Stimulated activated CD4-positive, alpha-beta T cell treated with anti-CD3 and anti-CD28 coated beads, TNF-alpha, amount 100 ng/mL, for 48 hours (primary cell): ENCODE results near the gene BLID.

Experiments
- DNase-seq, 3 donors: peaks; one replicate each; pipeline ENCODE4 v3.0.0-alpha.2; 2020; ENCODE audit warnings: low read depth in 3 of 3

The BLID gene, protein sequence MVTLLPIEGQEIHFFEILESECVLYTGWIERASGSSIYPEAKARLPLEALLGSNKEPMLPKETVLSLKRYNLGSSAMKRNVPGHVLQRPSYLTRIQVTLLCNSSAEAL

DNA sequence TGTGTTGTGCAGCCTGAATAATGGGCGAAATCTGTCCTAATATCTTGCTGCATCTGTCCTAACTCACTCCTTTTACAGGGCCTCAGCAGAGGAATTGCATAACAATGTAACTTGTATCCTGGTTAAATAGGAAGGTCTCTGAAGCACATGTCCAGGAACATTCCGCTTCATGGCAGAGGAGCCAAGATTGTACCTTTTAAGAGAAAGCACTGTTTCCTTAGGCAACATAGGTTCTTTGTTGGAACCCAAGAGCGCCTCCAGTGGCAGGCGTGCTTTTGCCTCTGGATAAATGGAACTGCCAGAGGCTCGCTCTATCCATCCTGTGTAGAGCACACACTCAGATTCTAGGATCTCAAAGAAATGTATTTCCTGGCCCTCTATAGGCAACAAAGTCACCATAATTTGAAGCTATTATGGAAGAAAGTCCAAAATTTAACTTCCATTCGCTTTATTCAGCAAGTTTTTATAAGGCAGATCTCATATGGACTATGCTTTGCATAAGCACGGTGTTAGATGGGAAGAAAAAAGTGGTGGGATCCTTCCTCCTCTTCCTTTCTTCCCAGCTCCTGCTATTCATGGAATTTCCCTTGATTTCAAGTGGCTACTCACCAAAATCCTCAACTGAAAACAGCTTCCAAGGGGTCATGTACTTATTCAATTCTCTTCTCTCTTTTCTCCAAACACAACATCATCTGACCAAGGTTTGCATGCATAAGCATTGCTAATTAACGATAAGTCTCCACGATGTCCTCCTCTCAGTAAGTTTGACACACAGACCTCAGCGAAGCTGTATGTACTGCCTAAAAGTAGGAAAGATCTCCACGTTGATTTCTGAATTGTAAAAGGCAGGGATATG lies at the start of gene BLID:
Gene BLID, minus strand, starts transcription at position 692 of the 856 bp plus-strand sequence. Its CDS starts 293 bp downstream, at position 399.
- no peak for DNase-seq

DNA sequence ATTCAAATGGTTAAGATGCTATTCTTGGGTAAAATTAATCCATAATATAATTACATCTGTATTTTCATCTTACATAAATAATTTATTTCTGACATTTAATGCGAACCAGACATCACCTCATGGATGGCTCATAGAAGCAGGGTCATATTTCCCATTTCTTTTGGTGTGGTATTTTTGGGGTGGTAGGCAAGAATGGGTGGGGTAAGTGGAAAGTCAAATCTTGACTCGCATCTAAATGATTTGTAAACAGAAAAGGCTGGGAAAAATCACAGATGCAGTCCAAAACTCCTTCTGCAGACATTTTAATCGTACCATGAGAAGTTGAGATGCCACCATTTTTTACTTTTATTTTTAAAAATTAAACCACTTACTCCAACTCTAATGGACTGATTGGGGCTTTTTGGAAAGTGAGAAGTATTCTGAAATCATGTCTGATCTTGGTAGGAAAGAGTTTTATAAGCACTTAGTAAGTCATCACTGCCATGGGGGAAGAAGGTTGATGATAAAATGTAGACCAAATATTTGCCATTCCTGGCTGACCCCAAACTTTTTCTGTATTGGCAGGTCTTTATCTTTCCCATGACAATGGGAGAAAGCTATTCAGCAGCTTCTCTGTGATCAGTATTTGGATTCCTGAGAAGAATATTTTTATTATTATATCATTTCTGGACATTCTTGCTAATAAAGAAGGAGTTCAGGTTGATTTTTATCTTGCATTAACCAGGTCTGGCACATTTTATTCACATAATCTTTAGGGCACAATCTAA lies 47.2 kb upstream of the BLID start:
- no peak for DNase-seq

DNA sequence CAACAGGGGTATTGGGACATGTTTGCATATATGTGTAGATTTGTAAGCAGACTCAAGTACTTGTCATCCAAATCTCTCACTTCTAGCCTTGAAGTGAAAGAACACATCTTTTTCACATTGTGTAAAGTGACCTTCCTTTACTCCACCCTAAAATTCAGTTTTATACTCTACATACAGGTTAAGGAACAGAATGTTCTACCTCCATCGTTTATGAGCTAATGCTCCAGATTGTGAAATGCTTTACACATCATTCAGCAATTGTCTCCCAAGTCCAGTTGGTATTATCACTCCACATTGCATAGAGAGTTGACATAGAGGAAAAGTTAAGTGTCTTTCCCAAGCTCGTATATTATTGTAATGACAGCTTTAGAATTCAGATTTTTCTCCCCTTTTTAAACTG lies 46.1 kb upstream of the BLID start:
- DNase-seq = no peak

DNA sequence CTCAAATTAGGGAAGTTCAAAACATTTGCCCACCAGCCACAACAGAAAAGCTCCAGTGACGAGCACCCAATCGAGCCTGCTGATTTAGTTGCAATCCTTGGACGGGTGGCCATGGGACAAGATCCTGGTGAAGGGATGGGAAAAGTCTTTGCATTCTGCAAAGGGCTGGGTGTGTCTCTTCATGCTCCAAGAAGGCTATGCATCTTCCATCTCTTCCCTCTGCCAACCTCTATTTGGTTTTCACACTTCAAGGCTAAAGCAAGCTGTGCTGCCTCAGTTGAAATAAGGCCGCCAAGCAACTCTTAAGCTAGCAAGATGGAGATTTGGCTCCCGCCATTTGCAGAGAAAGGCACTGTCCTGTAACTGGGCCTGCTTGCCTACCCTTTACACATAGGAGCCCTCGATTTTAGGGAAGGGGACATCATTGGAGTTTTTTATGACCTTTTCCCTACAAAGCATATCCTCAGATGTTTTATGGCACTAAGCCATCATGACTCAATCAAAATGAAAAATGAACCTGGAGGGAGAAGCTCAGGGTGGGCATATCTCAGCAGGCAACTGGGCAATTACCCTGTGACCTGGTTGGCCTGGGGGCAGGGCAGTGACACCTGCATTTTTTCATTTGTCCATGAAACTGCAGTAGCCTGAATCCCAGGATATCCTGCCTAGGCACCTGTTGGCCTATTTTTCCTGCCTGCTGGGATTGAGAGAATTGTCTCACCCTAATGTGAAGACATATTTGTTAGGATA lies 45.0 kb upstream of the BLID start:
- DNase-seq = no peak

DNA sequence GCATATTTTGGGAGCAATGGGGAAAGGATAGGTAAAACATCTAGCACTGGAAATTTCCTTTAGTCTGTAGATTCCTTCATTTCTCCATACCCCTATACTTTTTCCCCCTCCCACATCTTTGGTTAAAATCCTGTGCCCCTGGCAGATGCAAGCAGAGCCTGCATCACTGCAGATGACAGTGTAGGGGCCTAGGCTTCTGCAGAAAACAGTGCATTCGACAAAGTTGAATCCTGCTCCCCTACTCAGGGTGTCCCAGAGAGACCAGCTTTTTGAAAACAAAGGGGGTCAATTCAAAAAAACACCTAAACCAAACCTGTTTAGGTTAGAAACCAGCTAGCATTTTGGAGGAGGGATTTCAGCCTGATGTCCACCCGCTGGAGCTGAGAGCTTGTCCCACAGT lies 43.8 kb upstream of the BLID start:
- DNase-seq = no peak

DNA sequence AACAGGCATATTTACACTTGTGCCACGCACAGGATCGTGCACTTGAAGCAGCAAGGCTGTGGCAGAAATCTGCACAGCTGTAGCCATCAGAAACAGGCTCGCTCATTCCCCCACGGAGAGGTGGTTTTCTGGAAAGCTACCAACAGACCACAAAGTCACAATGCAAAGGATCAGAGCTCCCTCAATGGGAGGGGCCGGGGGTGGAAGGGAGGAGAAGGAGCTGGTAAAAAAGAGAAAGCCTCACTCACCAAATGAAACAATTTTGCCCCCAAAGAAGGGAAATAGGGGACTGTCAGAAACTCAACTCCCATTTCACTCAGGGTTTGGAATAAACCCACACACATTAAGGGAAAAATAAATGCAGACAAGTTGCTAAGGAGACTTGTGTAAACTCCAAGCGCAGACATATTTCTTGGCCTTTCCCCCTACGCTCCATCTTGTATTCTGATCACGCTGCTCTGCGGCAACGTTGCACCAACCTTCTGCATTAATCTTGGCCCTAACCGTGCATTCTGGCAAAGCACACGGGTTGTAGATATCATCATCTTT lies 43.2 kb upstream of the BLID start:
- DNase-seq = no peak

DNA sequence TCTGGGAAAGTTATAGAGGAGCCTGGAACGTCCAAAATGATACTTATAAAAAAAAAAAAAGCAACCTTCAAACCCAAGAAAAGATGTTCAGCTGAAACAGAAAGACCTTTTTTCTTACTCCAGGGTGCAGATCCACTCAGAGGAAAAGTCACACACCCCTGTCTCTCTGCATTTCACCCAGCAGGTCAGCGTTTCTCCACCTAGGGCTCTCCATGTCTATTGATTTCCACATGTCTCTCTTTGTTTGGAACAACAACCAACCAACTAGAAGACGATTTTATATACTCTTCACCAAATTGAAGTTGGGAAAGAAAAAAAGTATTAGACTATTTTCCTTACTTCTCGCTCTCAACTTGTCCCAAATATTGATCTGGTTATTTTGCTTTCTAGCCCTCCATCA lies 42.2 kb upstream of the BLID start:
- no peak for DNase-seq

DNA sequence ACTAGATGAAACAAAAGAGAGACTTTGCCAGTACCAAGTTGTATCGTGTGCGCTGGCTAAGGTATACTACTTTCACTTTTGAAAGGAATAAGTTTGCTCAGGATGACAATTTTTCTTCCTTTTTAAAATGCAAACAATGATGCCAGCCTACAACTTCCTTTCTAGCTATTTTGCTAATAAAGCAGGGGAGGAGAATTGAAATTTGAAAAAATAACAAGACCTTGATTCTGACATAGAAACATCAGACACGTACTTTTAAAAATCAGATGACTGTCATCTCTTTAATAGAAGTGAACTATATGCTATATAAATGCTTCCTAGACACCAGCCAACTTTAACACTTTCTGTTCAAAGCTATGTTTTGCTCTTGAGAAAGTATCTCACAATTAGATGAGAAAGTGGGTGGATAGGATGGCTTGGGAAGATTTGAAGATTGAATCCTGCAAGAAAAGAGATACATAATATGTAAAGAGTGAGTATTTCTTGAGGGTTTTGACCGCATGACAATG lies 41.7 kb upstream of the BLID start:
- no peak for DNase-seq

DNA sequence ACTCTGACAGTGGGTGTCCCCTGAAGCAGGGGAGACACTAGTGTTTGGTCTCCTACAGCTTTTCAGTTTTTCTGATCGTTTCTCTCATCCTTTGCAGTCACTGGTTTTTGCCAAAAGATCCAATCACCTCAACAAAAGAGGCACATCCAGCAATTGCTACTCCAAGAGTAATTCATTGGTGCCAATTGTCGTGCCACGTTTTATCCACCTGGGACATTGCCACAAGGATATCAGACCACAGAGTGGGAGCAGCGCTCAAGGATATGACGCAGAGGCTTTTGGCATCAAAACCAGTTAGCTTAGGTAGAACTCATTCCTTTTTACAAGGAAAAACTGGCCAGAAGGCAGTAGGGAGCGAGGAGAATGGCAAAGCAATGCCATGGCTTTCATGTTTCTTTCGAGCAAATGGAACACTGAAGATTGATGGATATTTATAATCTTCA lies 40.9 kb upstream of the BLID start:
- no peak for DNase-seq

DNA sequence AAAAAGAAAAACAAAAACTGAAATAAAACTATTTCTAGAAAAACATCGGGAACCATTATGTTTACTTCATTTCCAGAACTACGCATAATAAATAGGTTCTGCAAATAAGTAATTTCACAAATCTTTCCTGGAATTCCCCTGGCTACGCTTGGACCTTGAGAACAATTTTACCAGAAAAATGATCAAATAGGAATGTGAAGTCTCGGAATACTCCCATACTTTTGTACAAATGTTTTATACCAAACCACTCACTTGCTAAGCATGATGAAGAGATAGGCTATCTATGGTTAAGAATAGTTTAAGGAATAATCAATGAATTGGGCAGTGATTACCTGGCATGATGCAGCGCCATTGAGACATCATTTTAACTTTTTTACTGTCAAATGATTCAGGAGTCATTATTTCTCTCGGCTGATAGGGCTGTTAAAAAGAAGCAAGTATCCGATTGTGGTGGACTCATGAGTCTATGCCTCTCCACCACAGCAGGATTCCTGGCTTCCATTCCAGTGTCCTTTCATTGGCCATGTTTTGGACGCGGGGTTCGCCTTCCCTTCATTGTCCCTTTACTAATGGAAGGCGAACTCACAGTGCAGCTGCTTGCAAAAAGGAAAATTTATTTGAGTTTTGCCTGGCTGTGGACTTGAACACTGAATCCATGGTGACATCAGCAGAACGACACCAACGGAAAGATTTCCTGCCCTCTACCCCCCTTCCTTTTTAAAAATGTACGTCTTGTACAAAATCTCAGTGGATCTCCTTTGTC lies 39.9 kb upstream of the BLID start:
- no peak for DNase-seq

DNA sequence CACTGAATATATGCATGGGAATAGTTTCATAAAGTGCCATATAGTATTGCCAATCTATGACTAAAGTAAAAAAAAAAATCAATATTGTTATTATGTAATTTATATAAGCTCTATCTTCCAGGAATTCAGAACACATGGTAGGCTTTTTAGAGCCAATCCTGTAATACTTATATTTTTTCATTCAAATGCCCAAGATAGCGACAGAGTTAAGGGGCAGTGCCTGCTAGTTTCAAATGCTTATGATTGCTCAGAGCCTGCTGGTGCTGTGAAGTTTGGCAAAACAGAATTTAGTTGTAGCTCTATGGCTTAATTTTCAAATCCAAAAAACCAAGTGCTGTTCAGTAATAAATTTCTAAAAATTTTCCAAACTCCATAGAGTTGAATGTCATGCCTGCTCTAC lies 39.0 kb upstream of the BLID start:
- DNase-seq = no peak

DNA sequence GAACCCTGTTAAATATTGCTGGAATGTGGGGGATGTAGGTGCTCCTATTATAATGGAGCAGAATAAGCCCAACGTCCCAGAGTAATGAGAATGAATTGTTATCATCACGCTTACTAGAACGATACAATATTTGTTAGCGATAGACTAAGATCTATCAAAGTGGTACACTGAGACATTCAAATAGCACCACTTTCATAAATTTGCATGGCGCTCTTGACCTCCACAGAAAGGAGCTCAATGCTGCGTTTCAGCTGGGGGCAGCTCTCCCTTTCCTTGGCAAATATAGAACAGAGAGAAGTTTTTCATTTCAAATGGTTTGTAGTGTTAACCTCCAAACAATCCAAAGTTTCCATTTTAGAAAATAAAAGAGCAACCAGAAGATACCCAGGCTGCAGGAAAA lies 38.2 kb upstream of the BLID start:
- DNase-seq = no peak

DNA sequence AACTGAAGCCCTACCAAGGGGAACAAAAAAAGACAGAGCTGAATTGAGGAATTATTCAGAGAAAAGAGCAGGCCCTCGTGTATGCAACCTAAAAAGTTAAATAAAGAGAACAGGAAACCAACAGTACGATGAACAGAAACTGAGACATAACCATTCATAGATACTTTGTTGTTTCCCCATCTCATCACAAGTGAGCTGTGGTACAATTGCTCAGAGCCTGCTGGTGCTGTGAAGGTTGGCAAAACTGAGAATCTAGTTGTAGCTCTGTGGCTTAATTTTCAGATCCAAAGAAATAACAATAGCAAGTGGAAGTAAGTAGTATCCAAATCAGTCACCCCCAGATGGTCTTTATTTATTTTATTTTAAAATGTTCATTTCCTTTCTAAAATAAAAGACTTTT lies 37.7 kb upstream of the BLID start:
- DNase-seq = no peak

DNA sequence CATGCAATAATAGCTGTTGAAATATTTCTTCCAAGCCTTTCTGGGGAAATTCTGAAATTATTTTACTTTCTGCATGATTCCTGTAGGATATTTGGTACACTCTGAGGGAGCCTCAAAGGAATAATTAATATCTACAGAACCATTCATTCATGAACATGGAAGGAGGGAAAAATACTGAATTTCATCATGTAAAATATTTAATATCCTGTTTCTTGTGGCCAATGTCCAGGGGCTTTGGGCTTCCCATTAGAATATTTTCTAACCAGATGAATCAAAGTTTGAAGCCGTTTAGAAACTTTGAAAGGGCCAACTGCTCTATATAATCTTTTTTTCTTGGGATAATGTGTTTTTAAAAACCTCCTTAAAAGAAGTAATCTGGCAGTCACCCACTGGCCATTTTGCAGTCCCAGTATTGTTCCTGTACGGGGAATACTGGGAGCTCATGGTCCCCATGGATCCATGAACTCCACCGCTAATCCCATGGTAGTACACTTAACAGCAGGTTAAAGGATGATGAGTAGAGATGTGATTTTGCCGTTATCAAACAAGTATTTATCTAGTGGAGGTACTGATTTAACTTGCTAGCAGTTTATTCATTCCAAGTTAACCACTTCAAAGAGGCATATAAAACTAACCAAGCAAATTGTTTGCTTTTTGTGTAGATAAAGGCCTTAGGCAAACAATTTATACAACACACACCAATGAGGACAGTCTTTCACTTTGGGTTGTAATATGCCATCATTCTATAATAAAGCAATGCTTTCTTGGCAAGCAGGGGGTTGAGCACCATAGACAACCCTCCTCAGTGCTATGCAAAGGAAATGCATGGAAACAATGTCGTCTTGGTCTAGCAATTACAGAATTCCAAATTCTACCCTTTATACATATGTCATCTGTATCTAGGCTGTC lies 34.5 kb upstream of the BLID start:
- no peak for DNase-seq

DNA sequence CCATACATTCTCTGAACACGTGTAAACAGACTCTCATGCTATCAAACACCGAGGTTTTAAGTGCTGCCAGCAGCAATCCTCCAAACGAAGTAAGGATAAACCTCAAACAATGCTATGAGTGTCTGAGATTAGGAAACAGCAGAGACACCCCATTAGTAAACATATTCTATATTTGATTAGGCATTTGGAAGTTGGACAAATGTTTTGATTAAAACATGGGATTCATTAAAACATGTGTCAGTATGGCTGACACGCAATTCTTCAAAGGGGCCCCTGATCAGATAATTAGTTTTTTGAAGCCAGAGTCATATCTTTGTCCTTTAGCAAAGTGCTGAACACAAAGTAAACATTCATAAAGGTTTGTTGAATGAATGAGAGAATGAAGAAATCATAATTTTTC lies 33.2 kb upstream of the BLID start:
- no peak for DNase-seq

DNA sequence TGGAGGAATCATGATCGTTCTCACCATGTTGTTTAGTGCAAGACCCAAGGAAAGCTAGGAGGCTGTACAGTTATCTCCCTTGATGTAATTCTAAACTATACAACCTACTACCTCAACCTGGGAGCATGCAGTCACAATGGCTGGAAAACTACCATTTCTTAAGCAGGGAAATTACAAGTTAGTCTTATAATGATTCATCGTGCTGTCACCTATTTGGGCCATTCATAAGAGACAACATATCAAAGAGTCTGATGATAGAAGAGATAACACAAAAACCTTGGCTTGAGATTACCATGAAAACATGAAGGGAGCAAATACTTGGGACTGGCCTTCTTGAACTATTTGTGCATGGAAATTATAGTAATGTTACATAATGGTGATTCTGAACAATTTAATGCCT lies 30.5 kb upstream of the BLID start:
- DNase-seq = no peak

DNA sequence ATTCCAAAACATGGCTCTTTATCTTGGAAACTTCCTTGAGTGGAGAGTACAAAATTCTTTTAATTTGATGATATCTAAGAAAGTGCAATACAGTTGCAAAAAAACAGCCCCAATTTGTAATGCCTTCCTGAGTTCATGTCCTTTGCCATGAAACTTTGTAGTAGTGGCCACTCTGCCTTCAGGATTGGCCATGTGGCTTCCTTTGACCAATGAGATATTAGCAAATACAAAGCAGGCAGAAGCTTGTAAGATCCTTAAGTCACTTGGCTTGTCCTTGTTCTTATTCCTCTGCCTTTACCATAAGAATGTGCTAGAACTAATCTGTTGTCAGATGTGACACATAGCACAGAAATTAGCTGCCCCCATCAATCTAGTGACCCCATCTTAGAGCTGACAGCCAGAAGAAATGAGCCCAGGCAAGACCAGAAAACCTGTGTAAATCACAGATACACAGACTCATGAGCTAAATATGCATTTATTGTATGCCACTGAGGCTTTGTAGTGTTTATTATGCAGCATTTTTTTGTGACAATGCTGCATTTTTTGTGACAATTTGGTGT lies 29.8 kb upstream of the BLID start:
- DNase-seq = no peak

DNA sequence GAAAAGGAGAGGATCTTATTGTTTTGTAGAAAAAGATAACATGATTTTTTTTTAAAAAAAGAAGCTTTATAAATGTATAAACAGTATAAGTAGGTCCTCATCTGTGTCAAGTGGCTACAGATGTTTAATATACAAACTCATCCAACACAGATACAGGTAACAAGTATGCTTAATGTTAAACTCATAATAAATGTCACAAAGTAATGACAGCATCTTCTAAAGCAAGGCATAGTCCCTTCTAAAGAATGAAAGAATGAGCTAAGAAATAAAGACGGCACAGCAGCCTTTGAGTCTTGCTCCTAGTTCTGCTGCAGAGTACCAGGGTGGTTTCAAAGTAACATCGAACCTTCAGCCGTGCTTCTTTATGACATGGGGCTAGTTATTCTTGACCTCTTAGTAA lies 28.7 kb upstream of the BLID start:
- no peak for DNase-seq

DNA sequence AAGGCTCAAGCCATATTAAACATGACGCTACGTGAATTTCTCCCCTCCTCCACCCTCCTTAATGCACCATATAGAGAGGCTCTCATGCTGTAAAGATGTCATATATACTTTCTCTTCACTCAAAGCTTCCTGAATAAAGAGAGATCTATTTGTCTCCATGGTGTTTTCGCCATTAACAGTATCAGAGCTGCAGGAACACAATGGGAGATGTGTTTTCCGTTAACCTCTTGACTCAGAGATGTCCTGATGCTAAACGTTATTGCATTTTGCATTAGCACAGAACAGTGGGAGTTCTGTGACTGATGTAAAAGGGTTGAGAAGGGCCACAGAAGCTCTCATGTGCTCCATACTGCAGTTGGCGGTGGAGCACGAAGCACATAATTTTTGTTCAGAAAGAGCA lies 25.7 kb upstream of the BLID start:
- no peak for DNase-seq

DNA sequence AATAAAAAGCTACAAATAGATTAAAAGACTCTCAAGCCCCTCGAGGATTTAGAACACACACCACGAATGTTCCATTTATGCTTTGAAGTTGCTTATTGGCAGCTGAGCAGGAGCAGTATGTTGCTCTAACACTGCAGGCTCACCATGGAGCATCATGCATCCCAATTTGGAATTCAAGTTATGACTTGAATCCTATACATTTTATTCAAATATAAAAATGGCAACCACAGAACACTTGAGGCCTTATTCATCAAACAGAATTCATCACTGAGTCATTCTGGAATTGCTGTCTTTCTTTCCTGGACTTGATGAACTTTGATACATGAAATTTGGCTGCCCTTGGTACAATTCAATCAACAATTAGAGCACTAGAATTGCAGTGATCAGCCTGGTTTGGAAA lies 24.5 kb upstream of the BLID start:
- no peak for DNase-seq
